Activated CD8-positive, alpha-beta memory T cell treated with anti-CD3 and anti-CD28 coated beads, Interleukin-2, amount 50 U/mL, for 24 hours (primary cell): ENCODE data around the gene CCDC13.

Experiments used
- DNase-seq: peaks from one replicate; pipeline ENCODE4 v3.0.0-alpha.2; 2020; ENCODE audit errors: extremely low read depth

The CCDC13 gene

DNA sequence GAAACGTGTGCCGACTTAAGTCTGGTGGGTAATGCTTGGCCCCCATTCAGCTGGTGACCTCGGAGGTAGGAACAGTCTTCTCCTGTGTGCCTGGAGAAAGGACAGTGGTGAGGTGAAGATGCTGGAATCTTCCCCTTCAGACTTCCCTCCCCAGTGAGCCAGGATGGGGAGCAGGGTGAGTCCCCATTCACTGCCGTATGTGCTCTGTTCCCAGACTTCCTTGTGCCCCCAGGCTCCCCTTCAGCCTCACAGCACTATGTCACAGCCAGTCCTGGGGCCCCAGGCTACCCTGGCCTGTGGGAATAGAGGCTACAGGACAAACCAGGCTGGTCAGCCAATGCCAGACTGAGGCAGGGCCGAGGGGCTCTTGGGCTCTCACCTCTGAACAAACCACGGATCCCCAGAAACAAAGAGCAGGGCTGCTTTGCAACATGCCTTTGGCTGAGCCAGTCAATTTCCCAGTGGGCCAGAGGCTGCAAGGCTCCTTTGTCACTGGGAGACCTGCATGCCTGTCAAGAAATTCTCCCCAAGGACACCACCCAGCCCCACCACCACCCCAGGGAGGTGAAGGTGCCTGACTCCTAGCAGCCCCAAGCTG, 38.7 kb downstream of the CCDC13 start:
- DNase-seq, result no peak

- no peak for DNase-seq
Observed at GRCh38 chr3:42733501-42734262, 39.4 kb downstream of the CCDC13 start.

- no peak for DNase-seq
Observed at GRCh38 chr3:42732829-42733459, 40.1 kb downstream of the CCDC13 start.

GRCh38 chr3:42732196-42732828, 40.7 kb downstream of the CCDC13 start:
- DNase-seq, result no peak

GRCh38 chr3:42731476-42732195, 41.4 kb downstream of the CCDC13 start:
- no peak for DNase-seq

DNA sequence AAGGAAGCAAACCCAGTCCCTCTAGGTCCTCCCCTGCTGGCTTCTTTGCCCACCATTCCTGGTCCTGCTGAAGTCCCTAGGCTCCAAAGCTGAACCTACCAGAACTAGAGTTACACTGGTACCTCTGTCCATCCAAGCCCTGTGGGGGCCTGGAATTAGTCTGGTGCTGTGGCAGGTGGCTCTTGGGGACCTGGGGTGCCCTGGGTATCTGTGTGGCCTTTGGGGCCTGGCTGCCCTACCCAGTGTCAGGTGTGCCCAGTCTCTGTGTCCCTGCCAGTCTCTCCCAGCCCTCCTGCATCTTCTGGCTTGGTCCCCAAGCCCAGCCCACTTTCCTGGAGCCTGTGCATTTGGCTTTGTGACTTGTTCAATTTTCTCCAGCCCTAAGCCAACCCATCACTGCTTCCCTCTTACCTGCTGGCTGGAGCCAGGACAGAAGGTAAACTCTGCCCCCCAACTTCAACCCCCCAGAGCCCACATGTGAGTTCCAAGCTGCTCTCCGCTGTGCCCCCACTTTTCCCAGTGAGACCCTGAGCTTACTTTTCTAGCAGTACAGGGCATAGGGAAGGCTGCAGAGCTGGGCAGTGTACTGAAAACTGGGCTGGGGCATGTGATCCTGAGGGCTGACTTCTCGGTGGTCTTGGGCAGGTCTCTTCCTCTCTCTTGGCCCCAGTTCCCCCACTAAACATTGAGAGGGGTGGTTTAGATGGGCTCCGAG, 42.2 kb downstream of the CCDC13 start:
- no peak for DNase-seq

DNA sequence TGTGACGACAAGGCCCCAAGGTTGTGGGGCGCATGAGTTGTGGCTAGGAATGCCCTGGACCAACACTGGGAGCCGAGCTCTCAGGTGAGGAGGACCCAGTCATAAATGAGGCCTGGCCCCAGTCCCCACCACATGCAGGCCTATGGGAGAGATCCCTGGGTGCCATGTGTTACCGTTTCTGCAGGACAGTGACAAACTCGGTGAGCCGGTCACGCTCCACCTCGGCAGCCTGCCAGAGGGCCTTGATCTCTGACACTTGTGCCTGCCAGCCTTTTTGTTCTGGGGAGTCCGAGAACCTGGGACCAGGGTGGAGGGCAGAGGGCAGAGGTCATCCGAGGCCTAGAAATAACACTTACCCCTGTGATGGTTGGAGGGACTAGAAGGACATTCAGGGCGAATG, 42.8 kb downstream of the CCDC13 start:
- no peak for DNase-seq

DNA sequence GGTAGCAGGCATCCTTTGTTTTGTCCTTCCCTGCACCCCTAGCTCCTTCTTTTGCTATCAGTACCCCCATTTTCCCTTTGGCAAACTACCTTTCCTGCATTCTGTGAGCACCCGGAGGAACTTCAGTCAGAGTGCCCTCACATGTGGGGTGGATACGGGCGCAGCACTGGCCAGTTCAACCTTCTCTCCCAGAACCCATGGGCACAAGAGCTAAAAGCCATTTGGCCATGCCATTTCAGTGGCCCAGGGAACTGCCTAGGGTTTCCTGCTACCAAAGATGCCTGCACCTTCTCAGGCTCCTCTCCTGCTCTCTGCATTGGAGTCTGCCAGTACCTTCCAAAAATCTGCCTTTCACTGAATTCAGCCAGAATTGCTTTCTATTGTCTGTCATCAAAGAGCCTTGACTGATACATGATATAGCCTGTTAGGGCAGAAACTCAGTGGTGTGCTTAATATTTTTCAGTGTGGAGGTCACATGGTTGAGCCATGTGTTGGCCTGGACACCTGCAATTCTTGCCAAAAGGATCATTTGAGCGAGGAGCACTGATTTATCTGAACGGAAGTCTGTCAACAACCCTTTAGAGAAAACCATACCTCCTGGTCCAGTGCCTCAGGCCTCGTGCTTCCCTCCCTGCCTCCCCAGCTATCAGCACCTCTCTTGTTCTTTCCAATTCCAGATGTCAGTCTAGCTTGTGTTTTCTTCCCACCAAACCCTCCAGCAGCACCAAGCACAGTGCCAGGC, 43.5 kb downstream of the CCDC13 start:
- DNase-seq, result no peak

DNA sequence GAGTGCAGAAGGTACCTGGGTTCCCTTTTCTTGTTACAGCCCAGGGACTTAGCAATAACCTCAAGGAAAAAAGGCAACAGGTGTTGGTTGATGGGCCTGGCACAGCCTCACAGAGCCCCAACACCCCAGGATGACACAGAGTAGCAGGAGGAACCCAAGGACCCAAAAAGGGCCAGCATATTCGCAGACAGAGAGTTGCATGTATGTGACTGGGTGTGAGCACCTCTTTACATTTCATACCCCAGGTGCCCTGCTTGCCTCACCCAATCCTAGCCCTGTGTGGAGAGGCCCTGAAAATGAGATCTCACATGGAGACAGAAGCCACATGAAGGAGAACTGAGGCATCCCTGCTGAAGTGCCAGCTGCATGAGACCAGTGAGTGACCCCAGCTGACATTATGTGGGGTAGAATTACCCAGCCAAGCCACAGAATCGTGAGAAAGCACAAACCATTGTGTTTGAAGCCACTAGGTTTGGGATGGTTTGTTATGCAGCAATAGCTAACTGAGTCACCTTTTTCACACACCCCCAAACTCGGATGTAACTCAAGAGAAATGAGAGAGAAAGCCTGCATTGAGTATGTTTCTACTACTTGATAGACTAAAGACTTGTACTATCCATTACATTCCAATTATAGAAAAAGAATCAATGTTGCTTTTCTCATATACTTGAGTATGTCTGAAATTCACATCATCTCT, 44.2 kb downstream of the CCDC13 start:
- DNase-seq, result no peak

DNA sequence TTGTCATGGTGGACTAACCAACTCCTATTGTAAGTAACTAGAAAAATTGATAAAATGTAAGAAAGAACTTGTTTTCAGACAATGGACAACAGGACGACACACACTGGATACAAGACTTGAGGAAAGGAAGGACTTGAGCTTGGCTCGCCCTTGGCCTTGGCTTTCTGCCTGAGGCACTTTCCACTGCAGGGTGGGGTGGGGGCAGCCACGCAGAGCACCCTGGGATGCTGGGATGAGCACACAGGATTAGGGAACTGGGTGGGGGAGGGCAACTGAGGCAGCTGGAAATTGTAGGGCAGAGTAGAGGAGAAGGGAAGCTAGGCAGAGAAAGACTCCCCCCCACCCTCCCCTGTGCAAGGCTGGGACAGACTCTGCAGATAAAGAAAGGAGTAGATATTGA, 45.0 kb downstream of the CCDC13 start:
- no peak for DNase-seq

- DNase-seq, result no peak
Observed at GRCh38 chr3:42725454-42725853, 47.6 kb downstream of the CCDC13 start.

- no peak for DNase-seq
Observed at GRCh38 chr3:42723219-42723618, 49.8 kb downstream of the CCDC13 start.
